HL-60/S4 treated with retinoic acid at 250 ng/mL for 4 days and 3 days (cell line): ENCODE results near the gene FBXL13.
"Not testable (repeated sequence)": the region's sequence is repeated elsewhere in the genome, so short reads cannot be mapped to it uniquely, and the experiment has no call there.

ENCODE experiments used
- in situ Hi-C: fragments of 300-500 bp; cut with MboI; formaldehyde crosslinking; loops from 2 replicates; pipeline ENCODE4 v1.7.0; 2022; ENCODE audit warnings: low sequenced_read_pairs

Gene FBXL13

GRCh38 chr7:103074519-103075336 is at the start of gene FBXL13, which contains the start of gene ARMC10:
Gene FBXL13 (minus strand): TSS chr7:103074796.
Gene ARMC10 (plus strand): TSS chr7:103075140. CDS start chr7:103075273, 133 bp downstream.
- in situ Hi-C loops: no loop called here

- in situ Hi-C loops: no loop called here
Measured at GRCh38 chr7:103123529-103123928, 48.9 kb upstream of the FBXL13 start.

GRCh38 chr7:103121641-103122040 is 47.0 kb upstream of the FBXL13 start:
- in situ Hi-C loops: no loop called here

GRCh38 chr7:103120362-103120761 is 45.8 kb upstream of the FBXL13 start:
- in situ Hi-C loops: no loop called here

- in situ Hi-C loops: no loop called here
Measured at GRCh38 chr7:103119791-103120291, 45.2 kb upstream of the FBXL13 start.

GRCh38 chr7:103117465-103117864 is 42.9 kb upstream of the FBXL13 start:
- in situ Hi-C loops: no loop called here

- in situ Hi-C loops: no loop called here
Measured at GRCh38 chr7:103116991-103117390, 42.4 kb upstream of the FBXL13 start.

- in situ Hi-C loops: no loop called here
Measured at GRCh38 chr7:103116511-103116910, 41.9 kb upstream of the FBXL13 start.

- in situ Hi-C loops: no loop called here
Measured at GRCh38 chr7:103115771-103116170, 41.2 kb upstream of the FBXL13 start.

GRCh38 chr7:103114576-103115008 is 40.0 kb upstream of the FBXL13 start:
- in situ Hi-C loops: no loop called here

GRCh38 chr7:103113164-103113563 is 38.6 kb upstream of the FBXL13 start:
- in situ Hi-C loops: no loop called here

- in situ Hi-C loops: not testable (repeated sequence)
Measured at GRCh38 chr7:103106703-103107070, 32.1 kb upstream of the FBXL13 start.

GRCh38 chr7:103106005-103106702 is 31.6 kb upstream of the FBXL13 start:
- in situ Hi-C loops: no loop called here

GRCh38 chr7:103101543-103101942 is 26.9 kb upstream of the FBXL13 start:
- in situ Hi-C loops: no loop called here

GRCh38 chr7:103100348-103100747 is 25.8 kb upstream of the FBXL13 start:
- in situ Hi-C loops: no loop called here

- in situ Hi-C loops: no loop called here
Measured at GRCh38 chr7:103097041-103097440, 22.4 kb upstream of the FBXL13 start.

GRCh38 chr7:103095558-103095957 is 21.0 kb upstream of the FBXL13 start:
- in situ Hi-C loops: not testable (repeated sequence)

GRCh38 chr7:103094102-103094501 is 19.5 kb upstream of the FBXL13 start:
- in situ Hi-C loops: no loop called here

- in situ Hi-C loops: no loop called here
Measured at GRCh38 chr7:103093429-103093828, 18.8 kb upstream of the FBXL13 start.

GRCh38 chr7:103092321-103092720 is 17.7 kb upstream of the FBXL13 start:
- in situ Hi-C loops: not testable (repeated sequence)

GRCh38 chr7:103083210-103083609 is 8.6 kb upstream of the FBXL13 start:
- in situ Hi-C loops: no loop called here

- in situ Hi-C loops: no loop called here
Measured at GRCh38 chr7:103082497-103082896, 7.9 kb upstream of the FBXL13 start.
